Kidney epithelial cell (primary cell): ENCODE results near the gene POSTN. TPM values are rescaled to one million over a fixed set of nuclear protein-coding genes. Genes with fewer than 3 reads are reported as not detected.
"Not testable (repeated sequence)": the region's sequence is repeated elsewhere in the genome, so short reads cannot be mapped to it uniquely, and the experiment has no call there.

Experiments used
- DNase-seq: peaks from one replicate; pipeline ENCODE4 v3.0.0-alpha.2; 2010; ENCODE audit warnings: low read depth
- H3K27me3 ChIP-seq: 2 replicates; pipeline ENCODE4 v1.6.0; 2011; ENCODE audit warnings: low read length; ENCODE audit not compliant: control insufficient read depth, insufficient read depth
- H3K36me3 ChIP-seq: 2 replicates; pipeline ENCODE4 v1.5.1; 2011; ENCODE audit warnings: low read length; ENCODE audit not compliant: control insufficient read depth, insufficient read depth
- H3K4me3 ChIP-seq: 2 replicates; pipeline ENCODE4 v1.5.1; 2011; ENCODE audit warnings: low read depth, mild to moderate bottlenecking, control low read depth, low read length
- CTCF ChIP-seq: IDR thresholded peaks from 2 replicates; pipeline ENCODE4 v1.5.1; 2011; ENCODE audit warnings: mild to moderate bottlenecking, moderate library complexity, low read length, control low read depth, inconsistent platforms; ENCODE audit not compliant: insufficient read depth, poor library complexity, severe bottlenecking
- total RNA-seq: library from RNA; depleted of rRNA; stranded (reverse); fragments of >200 nt; gene quantifications from 2 replicates; pipeline ENCODE4 v1.2.3, GENCODE V29; 2015

The POSTN gene
- total RNA-seq, 1 donor from 2014 or later, result 22.2 TPM

- Histone ChIP-seq H3K36me3 (no peaks in the 10 kb centered on the region), H3K27me3 (no peaks in the 10 kb centered on the region), H3K4me3 (no peak overlapping the region)
- DNase-seq, result no peak
- no peak for TF ChIP-seq CTCF
These were observed 3.3 kb upstream of the POSTN start for GRCh38 chr13:37601648-37602440.

DNA sequence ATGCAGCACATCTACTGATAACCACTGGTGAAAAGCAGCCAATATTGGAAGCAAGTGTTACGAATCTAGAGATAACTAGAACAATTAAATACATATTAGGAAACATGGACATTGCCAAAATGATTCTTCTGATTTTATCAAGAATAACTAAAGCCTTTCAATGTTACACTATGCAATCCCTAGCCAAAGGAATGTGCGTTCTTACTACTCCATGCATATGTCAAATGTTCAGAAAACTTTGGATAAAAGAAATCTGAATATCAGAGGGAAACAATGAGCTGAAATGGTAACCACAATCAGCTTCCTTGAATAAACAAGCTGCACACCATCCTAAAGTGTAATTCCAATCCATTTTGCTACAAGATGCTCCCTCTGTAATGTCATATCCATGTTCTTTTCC lies 951 bp upstream of the POSTN start:
- Histone ChIP-seq H3K27me3 (no peaks in the 10 kb centered on the region), H3K36me3 (no peaks in the 10 kb centered on the region), H3K4me3 (no peak overlapping the region)
- no peak for TF ChIP-seq CTCF
- DNase-seq, result no peak

- no peak for TF ChIP-seq CTCF
- Histone ChIP-seq H3K27me3 (no peaks in the 10 kb centered on the region), H3K36me3 (no peaks in the 10 kb centered on the region), H3K4me3 (no peak overlapping the region)
- DNase-seq, result no peak
These were observed 1.0 kb downstream of the POSTN start for GRCh38 chr13:37597477-37598025.

GRCh38 chr13:37596805-37597204 lies 1.8 kb downstream of the POSTN start:
- no peak for TF ChIP-seq CTCF
- Histone ChIP-seq H3K27me3 (no peaks in the 10 kb centered on the region), H3K36me3 (no peaks in the 10 kb centered on the region), H3K4me3 (no peak overlapping the region)
- DNase-seq, result no peak

DNA sequence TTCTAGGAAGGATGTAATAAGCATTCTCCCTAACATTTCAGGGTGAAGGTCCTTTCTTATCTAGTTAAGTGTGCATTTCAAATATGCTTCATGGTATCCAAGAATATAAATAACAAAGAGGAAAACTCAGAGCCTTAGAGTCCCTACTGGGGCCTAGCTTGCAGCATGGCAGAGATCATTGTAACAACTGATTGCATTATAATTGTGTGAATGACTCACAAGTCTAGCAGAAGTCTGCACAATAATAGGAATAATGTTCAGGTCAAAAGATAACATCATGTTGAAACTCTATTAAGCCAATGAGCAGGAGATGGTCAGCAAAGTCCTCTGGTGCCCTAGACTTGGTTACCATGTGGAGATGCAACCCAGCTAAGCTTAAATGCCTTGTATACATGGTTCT lies 3.4 kb downstream of the POSTN start:
- no peaks in the 10 kb centered on the region for H3K27me3 ChIP-seq
- no peaks in the 10 kb centered on the region for H3K36me3 ChIP-seq
- TF ChIP-seq CTCF, result no peak
- H3K4me3 ChIP-seq, result no peak overlapping the region
- DNase-seq, result no peak

- no peaks in the 10 kb centered on the region for H3K27me3 ChIP-seq
- no peaks in the 10 kb centered on the region for H3K36me3 ChIP-seq
- TF ChIP-seq CTCF, result no peak
- no peak overlapping the region for H3K4me3 ChIP-seq
- DNase-seq, result no peak
These were observed 4.0 kb downstream of the POSTN start for GRCh38 chr13:37594550-37594949.

GRCh38 chr13:37589381-37589780 lies 9.2 kb downstream of the POSTN start:
- H3K27me3 ChIP-seq, DNase-seq: not testable (repeated sequence)

More at GRCh38 chr13:37589381-37589780, 9.2 kb downstream of the POSTN start:
- not testable (repeated sequence) for H3K4me3 ChIP-seq, H3K36me3 ChIP-seq
